22Rv1 (cell line): ENCODE results near the gene KNCN.

Experiments
- CTCF ChIP-seq: fragments of 450-650 bp; IDR thresholded peaks from 2 replicates; pipeline ENCODE4 v1.5.1; 2017; ENCODE audit warnings: mild to moderate bottlenecking
- ZFX ChIP-seq: fragments of 450-650 bp; IDR thresholded peaks from 2 replicates; pipeline ENCODE4 v1.6.1; 2017; ENCODE audit warnings: antibody characterized with exemption, borderline replicate concordance

- no peak for TF ChIP-seq CTCF
- no peak for TF ChIP-seq ZFX
Observed at GRCh38 chr1:46585312-46585938, 34.0 kb upstream of the KNCN start.
